Measurements from ENCODE around the gene AARS2.
"Not testable (repeated sequence)": the region's sequence is repeated elsewhere in the genome, so short reads cannot be mapped to it uniquely, and the experiment has no call there.

The AARS2 gene

GRCh38 chr6:44329858-44330257 is 16.7 kb upstream of the AARS2 start:
- DNase-seq (ENCODE audit: low spot score): no peak

GRCh38 chr6:44328203-44328602 is 15.1 kb upstream of the AARS2 start:
- DNase-seq (ENCODE audit: low spot score): not testable (repeated sequence)

GRCh38 chr6:44327760-44328159 is 14.6 kb upstream of the AARS2 start:
- no peak for DNase-seq (ENCODE audit: low spot score)

GRCh38 chr6:44327096-44327495 is 13.9 kb upstream of the AARS2 start:
- DNase-seq (ENCODE audit: low spot score): no peak

GRCh38 chr6:44321210-44321609 is 8.1 kb upstream of the AARS2 start:
- DNase-seq (ENCODE audit: low spot score): no peak

- DNase-seq (ENCODE audit: low spot score): not testable (repeated sequence)
These were observed 4.0 kb upstream of the AARS2 start for GRCh38 chr6:44317136-44317631.

- DNase-seq (ENCODE audit: low spot score): no peak
These were observed 3.3 kb upstream of the AARS2 start for GRCh38 chr6:44316481-44316880.

GRCh38 chr6:44315951-44316350 is 2.8 kb upstream of the AARS2 start:
- no peak for DNase-seq (ENCODE audit: low spot score)

GRCh38 chr6:44315516-44315915 is 2.4 kb upstream of the AARS2 start:
- DNase-seq (ENCODE audit: low spot score): no peak

GRCh38 chr6:44314657-44315056 is 1.5 kb upstream of the AARS2 start:
- not testable (repeated sequence) for DNase-seq (ENCODE audit: low spot score)

GRCh38 chr6:44311767-44312166 is 1.4 kb downstream of the AARS2 start:
- DNase-seq (ENCODE audit: low spot score): no peak

- no peak for DNase-seq (ENCODE audit: low spot score)
These were observed 1.8 kb downstream of the AARS2 start for GRCh38 chr6:44311304-44311703.

- no peak for DNase-seq (ENCODE audit: low spot score)
These were observed 2.9 kb downstream of the AARS2 start for GRCh38 chr6:44310241-44310640.

- DNase-seq (ENCODE audit: low spot score): no peak
These were observed 3.5 kb downstream of the AARS2 start for GRCh38 chr6:44309631-44310030.

GRCh38 chr6:44309092-44309491 is 4.1 kb downstream of the AARS2 start:
- DNase-seq (ENCODE audit: low spot score): no peak

GRCh38 chr6:44307217-44307616 is 5.9 kb downstream of the AARS2 start:
- DNase-seq (ENCODE audit: low spot score): no peak

GRCh38 chr6:44306710-44307109 is 6.4 kb downstream of the AARS2 start:
- no peak for DNase-seq (ENCODE audit: low spot score)

GRCh38 chr6:44305200-44305725 is 7.9 kb downstream of the AARS2 start:
- no peak for DNase-seq (ENCODE audit: low spot score)

GRCh38 chr6:44304282-44305199 is 8.6 kb downstream of the AARS2 start:
- DNase-seq (ENCODE audit: low spot score): peak; percentile 41

- DNase-seq (ENCODE audit: low spot score): no peak
These were observed 9.3 kb downstream of the AARS2 start for GRCh38 chr6:44303842-44304241.

GRCh38 chr6:44302856-44303255 is 10.3 kb downstream of the AARS2 start:
- DNase-seq (ENCODE audit: low spot score): no peak

GRCh38 chr6:44301782-44302564 is 11.2 kb downstream of the AARS2 start:
- no peak for DNase-seq (ENCODE audit: low spot score)

- no peak for DNase-seq (ENCODE audit: low spot score)
These were observed 12.0 kb downstream of the AARS2 start for GRCh38 chr6:44301106-44301505.
